Endothelial cell of hepatic sinusoid (primary cell): ENCODE measurements around the gene TBC1D5.
"Not testable (repeated sequence)": the region's sequence is repeated elsewhere in the genome, so short reads cannot be mapped to it uniquely, and the experiment has no call there.

Experiments used
- in situ Hi-C: cut with HindIII; loops from 2 replicates; pipeline ENCODE4 v1.10.0; 2017; ENCODE audit warnings: low sequenced_read_pairs

Gene TBC1D5

GRCh38 chr3:17648630-17649355, 93.6 kb downstream of the TBC1D5 start:
- in situ Hi-C loops, result not testable (repeated sequence)

GRCh38 chr3:17645074-17645698, 97.2 kb downstream of the TBC1D5 start:
- in situ Hi-C loops, result no loop called here

DNA sequence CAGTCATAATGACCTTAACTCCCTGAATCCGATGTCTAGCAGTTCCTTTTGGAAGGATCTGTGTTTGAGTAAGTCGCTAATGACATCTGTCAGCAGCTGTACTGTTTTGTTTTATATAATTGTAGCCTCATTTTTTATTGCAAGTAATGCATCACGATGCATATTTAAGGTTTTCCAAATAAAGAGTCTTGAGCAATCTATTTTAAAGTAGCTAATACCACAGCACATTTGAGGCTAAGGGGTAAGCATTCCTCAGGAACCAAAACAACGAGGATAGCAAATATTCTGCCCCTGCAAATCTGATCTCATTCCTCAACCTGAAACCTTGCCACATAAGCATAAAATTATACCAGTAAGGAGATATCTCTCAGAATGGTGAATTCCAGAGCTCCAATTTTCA, 98.7 kb downstream of the TBC1D5 start:
- in situ Hi-C loops, result no loop called here

DNA sequence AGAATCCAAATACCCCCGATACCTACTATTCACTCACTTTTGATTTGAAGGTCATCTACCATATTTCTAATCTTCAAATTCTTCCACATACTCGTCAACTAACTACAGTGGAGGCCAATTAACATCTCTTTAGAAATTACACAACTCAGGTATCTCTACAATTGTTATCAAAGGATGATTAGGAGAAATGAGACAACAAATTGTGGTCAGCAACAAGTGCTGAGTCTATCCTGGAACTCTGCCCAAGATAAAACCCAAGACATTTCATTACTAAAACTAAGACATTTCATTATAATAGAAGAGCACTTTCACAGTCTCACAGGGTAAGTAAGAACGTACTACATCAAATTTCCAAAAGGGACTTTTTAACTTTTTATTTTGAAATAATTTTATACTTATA, 100.0 kb downstream of the TBC1D5 start:
- in situ Hi-C loops, result no loop called here

GRCh38 chr3:17640466-17640865, 102.0 kb downstream of the TBC1D5 start:
- in situ Hi-C loops, result no loop called here

- in situ Hi-C loops, result no loop called here
Observed at GRCh38 chr3:17639765-17640164, 102.7 kb downstream of the TBC1D5 start.

GRCh38 chr3:17639257-17639656, 103.2 kb downstream of the TBC1D5 start:
- in situ Hi-C loops, result no loop called here

GRCh38 chr3:17638356-17638755, 104.1 kb downstream of the TBC1D5 start:
- in situ Hi-C loops, result no loop called here

GRCh38 chr3:17635675-17636074, 106.8 kb downstream of the TBC1D5 start:
- in situ Hi-C loops, result not testable (repeated sequence)

GRCh38 chr3:17634964-17635363, 107.5 kb downstream of the TBC1D5 start:
- in situ Hi-C loops, result no loop called here

DNA sequence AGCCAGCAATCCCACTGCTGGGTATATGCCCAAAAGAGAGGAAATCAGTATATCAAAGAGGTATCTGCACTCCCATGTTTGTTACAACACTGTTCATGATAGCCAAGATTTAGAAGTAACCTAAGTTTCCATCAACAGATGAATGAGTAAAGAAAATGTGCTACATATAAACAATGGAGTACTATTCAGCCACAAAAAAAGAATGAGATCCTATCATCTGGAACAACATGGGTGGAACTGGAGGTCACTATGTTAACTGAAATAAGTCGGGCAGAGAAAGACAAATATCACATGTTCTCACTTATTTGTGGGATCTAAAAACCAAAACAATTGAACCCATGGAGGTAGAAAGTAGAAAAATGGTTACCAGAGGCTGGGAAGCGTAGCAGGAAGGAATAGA, 108.2 kb downstream of the TBC1D5 start:
- in situ Hi-C loops, result no loop called here

DNA sequence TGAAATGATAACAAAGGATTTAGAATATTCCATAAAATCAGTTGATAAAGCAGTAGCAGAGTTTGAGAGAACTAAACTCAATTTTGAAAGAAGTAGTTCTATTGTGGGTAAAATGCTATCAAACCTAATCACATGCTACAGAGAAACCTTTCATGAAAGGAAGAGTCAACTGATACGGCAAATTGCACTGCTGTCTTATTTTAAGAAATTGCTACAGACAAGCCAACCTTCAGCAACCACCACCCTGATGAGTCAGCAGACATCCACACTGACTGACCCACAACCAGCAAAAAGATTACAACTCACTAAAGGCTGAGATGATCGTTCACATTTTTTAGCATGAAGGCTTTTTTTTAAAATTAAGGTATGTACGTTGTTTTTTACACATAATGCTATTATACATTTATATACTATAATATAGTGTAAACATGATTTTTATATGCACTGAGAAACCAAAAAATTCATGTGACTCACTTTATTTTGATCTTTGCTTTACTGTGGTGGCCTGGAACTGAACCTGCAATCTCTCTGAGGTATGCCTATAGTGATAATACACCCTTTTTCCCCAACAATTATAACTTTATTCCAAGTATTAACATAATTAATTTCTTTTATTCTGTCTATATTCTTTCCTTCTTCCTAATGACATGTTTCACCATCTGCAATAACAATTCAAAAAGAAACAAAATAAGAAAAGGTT, 109.9 kb downstream of the TBC1D5 start:
- in situ Hi-C loops, result no loop called here

DNA sequence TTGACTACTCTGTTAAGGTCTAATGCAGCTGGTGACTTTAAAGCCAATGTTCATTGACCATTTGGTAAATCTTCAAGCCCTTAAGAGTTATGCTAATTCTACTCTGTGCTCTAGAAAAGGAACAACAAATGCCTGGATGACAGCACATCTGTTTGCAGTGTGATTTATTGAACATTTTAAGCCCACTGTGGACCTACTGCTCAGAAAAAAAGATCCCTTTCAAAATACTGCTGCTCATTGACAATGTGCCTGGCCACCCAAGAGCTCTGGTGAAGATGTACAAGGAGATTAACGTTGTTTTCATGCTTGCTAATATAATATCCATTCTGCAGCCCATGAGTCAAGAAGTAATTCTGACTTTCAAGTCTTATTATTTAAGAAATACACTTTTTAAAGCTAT, 110.8 kb downstream of the TBC1D5 start:
- in situ Hi-C loops, result no loop called here

DNA sequence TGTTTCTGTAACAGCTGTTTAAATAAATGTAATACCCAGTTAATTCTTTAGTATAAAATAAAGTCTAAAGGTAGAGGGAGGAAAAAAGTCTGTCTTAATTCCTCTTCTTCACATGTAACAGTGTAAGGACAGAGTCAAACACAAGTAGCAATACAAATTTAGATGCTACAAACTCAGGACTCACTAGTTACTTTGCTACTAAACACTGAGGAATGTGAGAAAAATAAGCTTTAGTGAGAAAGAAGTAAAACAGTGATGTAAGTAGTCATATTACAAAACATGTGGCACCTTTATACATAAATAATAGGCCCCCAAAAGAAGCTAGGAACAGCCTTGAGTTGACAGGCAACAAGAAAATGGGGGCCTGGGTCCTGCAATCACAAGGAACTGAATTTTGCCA, 113.0 kb downstream of the TBC1D5 start:
- in situ Hi-C loops, result no loop called here

DNA sequence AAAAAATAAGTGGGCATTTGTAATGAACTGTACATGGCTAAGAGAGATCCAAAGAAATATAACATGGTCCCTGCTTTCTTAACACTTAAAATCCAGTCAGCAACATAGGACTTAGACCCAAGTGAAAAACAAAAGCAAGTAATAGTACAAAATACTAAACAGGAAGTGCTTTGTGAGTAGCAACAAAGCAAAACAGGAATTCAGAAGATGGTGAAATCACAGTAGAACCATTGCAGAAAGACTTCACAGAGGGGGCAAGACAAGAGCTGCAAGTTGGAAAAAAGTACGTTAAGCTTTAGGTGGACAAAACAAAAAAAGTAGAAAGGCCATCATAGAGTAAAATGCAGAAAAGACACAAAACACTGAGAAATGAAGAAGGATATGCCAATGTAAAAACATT, 116.0 kb downstream of the TBC1D5 start:
- in situ Hi-C loops, result no loop called here

- in situ Hi-C loops, result no loop called here
Observed at GRCh38 chr3:17625133-17625532, 117.3 kb downstream of the TBC1D5 start.

- in situ Hi-C loops, result no loop called here
Observed at GRCh38 chr3:17623464-17623863, 119.0 kb downstream of the TBC1D5 start.

GRCh38 chr3:17619968-17620367, 122.5 kb downstream of the TBC1D5 start:
- in situ Hi-C loops, result no loop called here

DNA sequence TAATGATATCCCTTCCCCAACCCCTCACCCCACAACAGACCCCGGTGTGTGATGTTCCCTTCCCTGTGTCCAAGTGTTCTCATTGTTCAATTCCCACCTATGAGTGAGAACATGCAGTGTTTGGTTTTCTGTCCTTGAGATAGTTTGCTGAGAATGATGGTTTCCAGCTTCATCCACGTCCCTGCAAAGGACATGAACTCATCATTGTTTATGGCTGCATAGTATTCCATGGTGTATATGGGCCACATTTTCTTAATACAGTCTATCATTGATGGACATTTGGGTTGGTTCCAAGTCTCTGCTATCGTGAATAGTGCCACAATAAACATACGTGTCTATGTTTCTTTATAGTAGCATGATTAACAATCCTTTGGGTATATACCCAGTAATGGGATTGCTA, 129.4 kb downstream of the TBC1D5 start:
- in situ Hi-C loops, result not testable (repeated sequence)

DNA sequence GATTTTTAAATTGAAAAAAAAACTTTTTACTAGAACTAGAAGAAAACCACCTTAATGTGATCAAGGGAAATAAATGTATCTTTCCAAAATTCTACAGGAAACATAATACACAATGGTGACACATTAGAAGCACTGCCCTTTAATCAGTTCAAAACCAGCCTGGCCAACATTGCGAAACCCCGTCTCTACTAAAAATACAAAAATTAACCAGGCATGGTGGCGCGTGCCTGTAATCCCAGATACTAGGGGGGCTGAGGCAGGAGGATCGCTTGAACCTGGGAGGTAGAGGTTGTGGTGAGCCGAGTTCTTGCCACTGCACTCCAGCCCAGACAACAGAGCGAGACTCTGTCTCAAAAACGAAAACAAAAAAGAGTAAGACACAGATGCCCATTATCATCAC, 134.5 kb downstream of the TBC1D5 start:
- in situ Hi-C loops, result no loop called here

DNA sequence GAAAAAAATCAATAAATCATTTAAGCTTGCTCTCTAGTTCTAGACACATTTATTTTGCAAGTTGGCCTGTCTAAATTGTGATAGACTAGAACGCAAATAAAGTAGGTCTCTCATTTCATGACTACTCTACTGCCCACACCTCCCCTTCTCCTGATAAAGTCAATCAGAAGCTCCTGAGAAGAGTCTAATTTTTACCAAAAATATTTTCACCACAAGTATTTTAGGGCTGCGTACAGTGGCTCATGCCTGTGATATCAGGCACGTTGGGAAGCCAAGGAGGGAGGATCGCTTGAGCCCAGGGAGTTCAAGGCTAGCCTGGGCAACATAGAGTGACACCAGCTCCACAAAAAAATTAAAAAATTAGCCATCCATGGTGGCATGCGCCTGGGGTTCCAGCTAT, 136.5 kb downstream of the TBC1D5 start:
- in situ Hi-C loops, result no loop called here

- in situ Hi-C loops, result no loop called here
Observed at GRCh38 chr3:17605032-17605431, 137.4 kb downstream of the TBC1D5 start.
